ENCODE results near the gene MINDY2.
"Not testable (repeated sequence)": the region's sequence is repeated elsewhere in the genome, so short reads cannot be mapped to it uniquely, and the experiment has no call there.

MINDY2 gene

GRCh38 chr15:58852347-58852746 lies 81.2 kb downstream of the MINDY2 start:
- peaks cover 7% of the 10 kb centered on the region for H3K36me3 ChIP-seq (replicated peaks)
- DNase-seq: no peak
- peak; percentile 9 for TF ChIP-seq CTCF (IDR thresholded peaks at IDR 0.05; ENCODE audit: low read depth, low read length, missing control alignments)
- H3K4me3 ChIP-seq (ENCODE audit: low read depth, low read length): no peak overlapping the region
- in situ Hi-C loops (cut with HindIII; ENCODE audit: low pct_ligation_motif_present, low sequenced_read_pairs): no loop called here
- H3K27me3 ChIP-seq (replicated peaks): no peaks in the 10 kb centered on the region
- no peak overlapping the region for H3K27ac ChIP-seq

GRCh38 chr15:58854593-58854992 lies 83.5 kb downstream of the MINDY2 start:
- Histone ChIP-seq H3K36me3 (replicated peaks) (peaks cover 5% of the 10 kb centered on the region), H3K27me3 (replicated peaks) (no peaks in the 10 kb centered on the region), H3K27ac (no peak overlapping the region), H3K4me3 (ENCODE audit: low read depth, low read length) (no peak overlapping the region)
- in situ Hi-C loops (cut with HindIII; ENCODE audit: low pct_ligation_motif_present, low sequenced_read_pairs): no loop called here
- DNase-seq: no peak
- no peak for TF ChIP-seq CTCF (IDR thresholded peaks at IDR 0.05; ENCODE audit: low read depth, low read length, missing control alignments)

GRCh38 chr15:58856086-58856485 lies 85.0 kb downstream of the MINDY2 start:
- Histone ChIP-seq H3K4me3 (ENCODE audit: low read depth, low read length) (no peak overlapping the region), H3K27me3 (replicated peaks) (no peaks in the 10 kb centered on the region), H3K36me3 (replicated peaks) (peaks cover 5% of the 10 kb centered on the region), H3K27ac (no peak overlapping the region)
- in situ Hi-C loops (cut with HindIII; ENCODE audit: low pct_ligation_motif_present, low sequenced_read_pairs): no loop called here
- peak; percentile 67 for DNase-seq
- no peak for TF ChIP-seq CTCF (IDR thresholded peaks at IDR 0.05; ENCODE audit: low read depth, low read length, missing control alignments)

- H3K36me3 ChIP-seq (replicated peaks); DNase-seq; H3K27me3 ChIP-seq (replicated peaks); H3K27ac ChIP-seq; H3K4me3 ChIP-seq (ENCODE audit: low read depth, low read length); in situ Hi-C loops (cut with HindIII; ENCODE audit: low pct_ligation_motif_present, low sequenced_read_pairs): not testable (repeated sequence)
Observed at GRCh38 chr15:58856621-58857020, 85.5 kb downstream of the MINDY2 start.

- no peaks in the 10 kb centered on the region for H3K27me3 ChIP-seq (replicated peaks)
- H3K4me3 ChIP-seq (ENCODE audit: low read depth, low read length): no peak overlapping the region
- no peak for DNase-seq
- no peak for TF ChIP-seq CTCF (IDR thresholded peaks at IDR 0.05; ENCODE audit: low read depth, low read length, missing control alignments)
- H3K36me3 ChIP-seq (replicated peaks): no peaks in the 10 kb centered on the region
- in situ Hi-C loops (cut with HindIII; ENCODE audit: low pct_ligation_motif_present, low sequenced_read_pairs): no loop called here
- H3K27ac ChIP-seq: no peak overlapping the region
Observed at GRCh38 chr15:58862326-58862725, 91.2 kb downstream of the MINDY2 start.

GRCh38 chr15:58864602-58865424 lies 93.7 kb downstream of the MINDY2 start:
- Histone ChIP-seq H3K4me3 (ENCODE audit: low read depth, low read length) (peak overlapping the region; percentile 24), H3K27ac (no peak overlapping the region), H3K27me3 (replicated peaks) (no peaks in the 10 kb centered on the region), H3K36me3 (replicated peaks) (no peaks in the 10 kb centered on the region)
- no peak for TF ChIP-seq CTCF (IDR thresholded peaks at IDR 0.05; ENCODE audit: low read depth, low read length, missing control alignments)
- in situ Hi-C loops (cut with HindIII; ENCODE audit: low pct_ligation_motif_present, low sequenced_read_pairs): no loop called here
- DNase-seq: no peak

All from brain microvascular endothelial cell (primary cell).